NCI-H524 (cell line): Measurements from ENCODE around the gene ZNF445.
"Not testable (repeated sequence)": the region's sequence is repeated elsewhere in the genome, so short reads cannot be mapped to it uniquely, and the experiment has no call there.

Experiments
- DNase-seq, 2 experiments: peaks; one replicate each; lab custom pipeline; 2025; lab: John Stamatoyannopoulos, UW

ZNF445 gene

DNA sequence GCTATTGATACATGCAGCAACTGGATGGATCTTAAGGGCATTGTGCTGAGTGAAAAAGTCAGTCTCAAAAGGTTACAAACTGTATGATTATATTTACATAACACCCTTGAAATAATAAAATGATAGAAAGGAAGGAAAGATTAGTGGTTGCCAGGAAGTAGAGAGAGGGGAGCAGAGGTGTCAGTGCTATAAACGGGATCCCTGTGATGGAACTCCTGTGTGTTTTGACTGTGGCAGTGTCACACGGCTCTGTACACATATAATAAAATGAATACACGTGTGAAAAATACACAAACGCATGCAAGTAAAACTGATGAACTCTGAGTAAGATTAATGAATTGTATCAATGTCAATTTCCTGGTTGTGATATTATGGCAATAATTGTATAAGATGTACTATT is 78.6 kb downstream of the ZNF445 start:
- no peak for DNase-seq

DNA sequence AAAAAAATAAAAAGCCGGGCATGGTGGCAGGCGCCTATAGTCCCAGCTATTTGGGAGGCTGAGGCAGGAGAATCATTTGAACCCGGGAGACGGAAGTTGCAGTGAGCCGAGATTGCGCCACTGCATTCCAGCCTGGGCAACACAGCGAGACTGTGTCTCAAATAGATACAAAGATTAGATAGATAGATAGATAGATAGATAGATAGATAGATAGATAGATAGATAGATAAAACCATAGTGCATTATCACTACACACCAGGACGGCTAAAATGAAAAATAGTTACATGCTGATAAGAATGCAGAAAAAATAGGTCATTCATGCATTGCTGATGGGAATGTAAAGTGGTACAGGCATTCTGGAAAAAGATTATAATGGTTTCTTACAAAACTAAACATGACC is 79.2 kb downstream of the ZNF445 start:
- not testable (repeated sequence) for DNase-seq

DNA sequence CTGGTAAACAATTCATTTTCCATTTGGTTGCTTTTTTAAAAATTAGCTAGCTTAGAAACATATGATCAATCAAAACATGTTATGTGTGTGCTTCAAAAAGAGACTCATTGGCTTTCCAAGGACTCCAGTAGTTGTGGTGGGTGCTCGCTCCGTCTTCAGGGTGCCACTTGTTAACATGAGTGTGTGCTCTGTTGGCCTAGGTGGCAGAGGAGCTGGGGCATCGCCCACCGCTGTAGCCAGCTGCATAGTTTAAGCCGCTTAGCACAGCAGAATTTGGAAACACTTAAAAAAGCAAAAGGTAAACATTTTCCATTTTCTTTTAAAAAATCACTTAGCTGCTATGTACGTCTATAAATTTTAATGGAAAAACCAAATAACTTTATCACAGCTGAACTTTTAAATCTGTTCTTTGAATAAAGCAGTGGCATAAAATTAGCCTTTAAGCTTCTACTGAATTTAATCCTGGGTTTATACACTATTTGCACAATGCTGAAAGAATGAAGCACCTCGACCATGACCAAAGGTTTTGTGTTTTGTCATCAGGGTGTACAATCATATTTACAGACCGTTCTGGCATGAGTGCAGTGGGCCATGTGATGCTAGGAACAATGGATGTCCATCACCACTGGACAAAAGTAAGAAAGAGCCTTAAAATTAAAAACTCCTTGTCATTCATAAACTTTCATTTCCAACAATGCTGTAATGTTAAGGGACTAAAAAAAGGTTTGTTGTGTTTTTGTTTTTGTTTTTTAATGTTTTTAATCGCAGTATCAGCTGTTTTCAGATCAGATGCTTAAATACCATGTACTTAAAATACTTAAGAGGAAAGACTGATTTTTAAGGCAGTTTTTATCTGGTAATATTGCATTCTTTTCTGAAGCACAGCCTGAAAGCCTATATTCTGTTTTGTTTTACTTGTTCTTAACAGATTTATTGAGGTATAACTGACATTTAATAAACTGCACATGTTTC is 81.0 kb downstream of the ZNF445 start:
- no peak for DNase-seq

DNA sequence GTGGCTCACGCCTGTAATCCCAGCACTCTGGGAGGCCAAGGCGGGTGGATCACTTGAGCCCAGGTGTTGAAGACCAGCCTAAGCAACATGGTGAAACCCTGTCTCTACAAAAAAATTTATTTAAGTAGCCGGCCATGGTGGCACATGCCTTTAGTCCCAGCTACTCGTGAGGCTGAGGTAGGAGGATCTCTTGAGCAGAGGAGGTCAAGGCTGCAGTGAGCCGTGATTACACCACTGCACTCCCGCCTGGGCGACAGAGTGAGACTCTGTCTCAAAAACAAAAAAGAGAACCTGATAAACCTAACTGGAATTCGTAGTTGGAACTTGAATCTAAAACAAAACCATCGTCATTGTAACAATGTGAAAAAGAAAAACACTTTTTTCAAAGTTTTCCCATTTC is 81.8 kb downstream of the ZNF445 start:
- DNase-seq: no peak

DNA sequence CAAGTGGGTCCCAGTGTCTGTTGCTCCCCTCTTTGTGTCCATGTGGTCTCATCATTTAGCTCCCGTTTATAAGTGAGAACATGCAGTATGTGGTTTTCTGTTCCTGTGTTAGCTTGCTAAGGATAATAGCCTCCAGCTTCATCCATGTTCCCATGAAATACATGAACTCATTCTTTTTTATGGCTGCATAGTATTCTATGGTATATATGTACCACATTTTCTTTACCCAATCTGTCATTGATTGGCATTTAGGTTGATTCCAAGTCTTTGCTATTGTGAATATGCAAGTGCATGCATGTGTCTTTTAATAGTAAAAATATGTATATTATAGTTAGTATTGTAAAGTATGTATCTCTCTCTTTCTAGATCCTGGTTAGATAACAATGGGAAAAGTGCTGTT is 85.0 kb downstream of the ZNF445 start:
- no peak for DNase-seq

DNA sequence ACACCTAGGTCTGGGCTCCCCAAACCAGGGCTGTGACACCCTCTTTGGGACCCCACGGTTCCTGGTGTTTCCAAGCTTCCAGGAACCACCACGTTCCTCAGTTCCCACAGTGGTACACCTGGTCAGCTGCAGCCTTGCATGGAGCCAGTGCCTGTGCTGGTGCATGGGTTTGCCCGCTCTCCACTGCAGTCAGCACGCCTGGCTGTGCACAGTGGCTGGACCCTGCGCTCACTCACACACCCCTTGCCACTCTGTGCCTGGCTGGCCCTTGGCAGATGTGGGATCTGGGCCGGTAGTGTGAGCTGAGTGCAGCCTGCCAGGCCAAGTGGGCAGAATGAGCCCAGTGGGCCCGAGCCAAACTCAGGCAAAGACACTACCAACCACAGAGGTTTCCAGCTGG is 90.1 kb downstream of the ZNF445 start:
- no peak for DNase-seq
